VCaP (cell line): ENCODE measurements around the gene HOXD13.

Source experiments
- H3K27ac ChIP-seq: fragments of 450-650 bp; 2 replicates; pipeline ENCODE4 v1.5.1; 2017
- TF ChIP-seq, protein P1 (sequence below): fragments of 450-650 bp; conservative IDR thresholded peaks from 2 replicates; pipeline ENCODE4 v1.5.1; 2017; ENCODE audit warnings: mild to moderate bottlenecking, moderate library complexity

Gene HOXD13

DNA sequence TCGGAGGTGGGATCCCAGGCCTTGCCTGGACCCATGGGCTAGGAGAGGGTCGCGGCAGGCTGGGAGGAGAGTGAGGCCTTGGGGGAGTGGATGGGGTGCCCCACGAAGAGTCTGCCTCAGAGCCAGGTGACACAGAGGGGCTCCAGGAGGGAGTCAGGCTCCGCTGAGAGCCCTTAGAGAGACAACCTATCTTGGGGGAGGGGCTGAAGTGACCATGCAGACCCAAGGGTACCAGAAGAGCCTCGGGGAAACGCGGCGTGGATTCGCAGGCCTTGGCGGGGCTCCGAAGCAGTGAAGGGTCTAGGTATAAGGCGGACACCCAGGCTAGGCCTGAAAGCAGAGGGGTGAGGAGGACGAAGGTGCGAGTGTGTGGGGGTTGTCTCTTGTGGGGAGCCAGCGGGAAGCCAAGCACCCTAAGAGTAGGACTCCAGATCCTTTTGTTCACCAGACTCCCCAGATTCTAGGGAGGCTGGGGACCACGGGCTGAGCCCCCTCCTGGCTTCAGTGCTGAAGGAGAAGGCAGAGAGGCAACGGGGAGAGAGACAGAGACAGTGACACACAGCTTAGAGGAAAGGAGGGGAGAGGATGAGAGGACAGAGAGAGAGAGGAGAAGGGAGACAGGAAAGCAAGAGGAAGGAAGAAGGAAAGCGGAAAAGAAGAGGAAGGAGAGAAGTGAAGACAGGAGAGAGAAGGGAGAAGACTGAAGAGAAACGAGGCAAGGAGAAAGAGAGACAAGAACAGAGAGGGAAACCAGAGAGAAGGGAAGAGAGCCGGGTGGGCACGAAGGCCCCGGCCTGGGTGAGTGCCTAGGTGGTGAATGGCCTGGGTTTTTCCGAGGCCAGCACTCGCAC, 13.4 kb downstream of the HOXD13 start:
- TF ChIP-seq, protein P1, sequence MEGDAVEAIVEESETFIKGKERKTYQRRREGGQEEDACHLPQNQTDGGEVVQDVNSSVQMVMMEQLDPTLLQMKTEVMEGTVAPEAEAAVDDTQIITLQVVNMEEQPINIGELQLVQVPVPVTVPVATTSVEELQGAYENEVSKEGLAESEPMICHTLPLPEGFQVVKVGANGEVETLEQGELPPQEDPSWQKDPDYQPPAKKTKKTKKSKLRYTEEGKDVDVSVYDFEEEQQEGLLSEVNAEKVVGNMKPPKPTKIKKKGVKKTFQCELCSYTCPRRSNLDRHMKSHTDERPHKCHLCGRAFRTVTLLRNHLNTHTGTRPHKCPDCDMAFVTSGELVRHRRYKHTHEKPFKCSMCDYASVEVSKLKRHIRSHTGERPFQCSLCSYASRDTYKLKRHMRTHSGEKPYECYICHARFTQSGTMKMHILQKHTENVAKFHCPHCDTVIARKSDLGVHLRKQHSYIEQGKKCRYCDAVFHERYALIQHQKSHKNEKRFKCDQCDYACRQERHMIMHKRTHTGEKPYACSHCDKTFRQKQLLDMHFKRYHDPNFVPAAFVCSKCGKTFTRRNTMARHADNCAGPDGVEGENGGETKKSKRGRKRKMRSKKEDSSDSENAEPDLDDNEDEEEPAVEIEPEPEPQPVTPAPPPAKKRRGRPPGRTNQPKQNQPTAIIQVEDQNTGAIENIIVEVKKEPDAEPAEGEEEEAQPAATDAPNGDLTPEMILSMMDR = no peak
- no peak overlapping the region for H3K27ac ChIP-seq

DNA sequence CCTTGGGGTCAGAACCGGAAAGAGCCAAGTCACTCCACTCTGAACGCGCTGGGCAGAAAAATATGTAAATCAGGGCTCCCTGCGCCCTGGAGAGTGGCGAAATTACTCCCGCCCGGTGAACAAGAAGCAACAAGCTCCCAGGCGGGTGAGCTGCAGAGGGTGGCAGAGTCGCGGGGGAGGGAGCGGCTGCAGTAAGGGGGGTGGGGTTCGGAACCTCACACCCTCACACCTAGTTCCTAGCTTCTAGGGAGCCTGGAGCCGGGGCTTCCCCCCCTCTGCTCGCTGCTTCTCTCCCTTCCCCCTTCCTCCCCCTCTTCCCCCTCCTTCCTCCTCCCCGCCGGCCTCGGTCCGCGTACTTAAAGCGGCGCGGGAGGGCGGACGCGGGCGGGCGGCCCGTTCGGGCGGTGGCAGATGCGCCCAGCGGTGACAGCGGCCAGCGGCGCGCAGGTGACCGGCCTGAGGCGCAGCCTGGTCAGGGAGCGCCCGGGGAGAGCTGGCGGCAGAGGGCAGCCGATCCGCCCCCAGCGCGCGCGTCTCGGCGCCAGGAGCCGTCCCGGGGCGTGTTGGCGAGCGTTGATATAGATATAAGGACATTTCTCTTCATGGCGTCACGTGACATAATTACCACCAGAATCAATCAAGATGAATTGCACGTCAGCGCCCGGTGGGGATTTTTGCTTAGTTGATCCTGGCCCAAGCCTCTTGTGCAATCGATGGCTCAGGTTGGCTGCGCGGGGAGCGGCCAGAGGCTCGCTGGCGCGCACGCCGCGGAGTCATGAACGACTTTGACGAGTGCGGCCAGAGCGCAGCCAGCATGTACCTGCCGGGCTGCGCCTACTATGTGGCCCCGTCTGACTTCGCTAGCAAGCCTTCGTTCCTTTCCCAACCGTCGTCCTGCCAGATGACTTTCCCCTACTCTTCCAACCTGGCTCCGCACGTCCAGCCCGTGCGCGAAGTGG, 14.3 kb downstream of the HOXD13 start, which contains the start of gene HOXD11:
TSS of gene HOXD11 (plus strand) at position 700 of the 959 bp plus-strand sequence. CDS start at position 776, 76 bp downstream.
- H3K27ac ChIP-seq = no peak within 1 kb of the TSS

DNA sequence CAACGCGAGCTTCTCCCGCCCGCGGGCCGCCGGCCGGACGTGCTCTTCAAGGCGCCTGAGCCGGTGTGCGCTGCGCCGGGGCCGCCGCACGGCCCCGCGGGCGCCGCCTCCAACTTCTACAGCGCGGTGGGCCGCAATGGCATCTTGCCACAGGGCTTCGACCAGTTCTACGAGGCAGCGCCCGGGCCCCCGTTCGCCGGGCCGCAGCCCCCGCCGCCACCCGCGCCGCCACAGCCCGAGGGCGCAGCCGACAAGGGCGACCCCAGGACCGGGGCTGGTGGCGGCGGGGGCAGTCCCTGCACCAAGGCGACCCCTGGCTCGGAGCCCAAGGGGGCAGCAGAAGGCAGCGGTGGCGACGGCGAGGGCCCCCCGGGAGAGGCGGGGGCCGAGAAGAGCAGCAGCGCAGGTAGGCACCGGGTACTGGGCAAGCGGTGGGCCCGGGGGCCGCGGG, 15.2 kb downstream of the HOXD13 start:
- TF ChIP-seq, protein P1 = no peak
- no peak overlapping the region for H3K27ac ChIP-seq

More for the DNA sequence above, 14.3 kb downstream of the HOXD13 start, which contains the start of gene HOXD11:
- TF ChIP-seq, protein P1 = peak; percentile 6; the same call in 1 of the 2 replicates

DNA sequence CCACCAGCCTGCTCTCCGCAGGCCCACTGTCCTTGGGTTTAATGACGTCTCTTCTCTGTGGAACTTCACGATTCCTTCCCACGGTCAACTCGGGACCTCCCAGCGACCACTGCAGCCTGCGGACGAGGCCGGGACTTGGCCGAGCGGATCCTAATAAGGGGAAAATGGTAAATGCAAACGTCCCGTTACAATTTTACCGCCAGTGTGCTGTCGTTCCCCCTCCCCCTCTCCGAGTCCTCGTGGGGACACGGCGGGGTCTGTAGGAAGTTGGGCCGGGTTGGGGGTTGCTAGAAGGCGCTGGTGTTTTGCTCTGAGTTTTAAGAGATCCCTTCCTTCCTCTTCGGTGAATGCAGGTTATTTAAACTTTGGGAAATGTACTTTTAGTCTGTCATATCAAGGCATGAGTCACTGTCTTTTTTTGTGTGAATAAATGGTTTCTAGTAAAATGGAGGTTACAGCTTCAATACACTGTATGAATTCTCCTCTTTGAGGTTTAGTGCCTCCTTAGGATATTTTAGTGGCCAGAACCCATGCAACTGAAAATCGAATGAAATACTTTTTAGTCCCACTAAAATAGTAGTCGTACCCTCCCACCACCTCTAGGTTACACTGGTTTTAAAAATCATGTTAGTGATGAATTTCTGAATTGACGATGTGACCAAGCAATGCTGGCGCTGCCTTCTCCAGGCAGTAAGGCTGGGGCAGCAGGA, 16.8 kb downstream of the HOXD13 start:
- TF ChIP-seq, protein P1 = no peak
- no peak overlapping the region for H3K27ac ChIP-seq

DNA sequence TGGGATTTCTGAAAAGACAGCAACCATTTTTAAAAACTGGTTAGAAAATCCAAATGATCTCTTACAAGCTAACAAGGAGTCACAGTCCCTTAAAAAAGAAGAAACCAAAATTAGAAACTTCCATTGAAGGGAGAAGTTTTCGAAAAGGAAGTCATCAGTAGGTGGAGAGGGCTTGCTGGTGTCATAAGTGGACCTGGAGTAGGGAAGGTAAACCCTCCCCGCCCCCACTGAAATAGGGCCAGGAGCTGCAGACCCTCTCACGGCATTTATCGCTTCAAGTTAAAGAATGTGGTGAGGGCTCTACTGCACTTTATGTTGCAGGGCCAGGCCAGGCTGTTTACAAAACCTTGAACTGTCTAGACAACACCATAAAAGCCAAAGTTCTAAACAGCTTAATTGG, 17.4 kb downstream of the HOXD13 start:
- no peak overlapping the region for H3K27ac ChIP-seq
- TF ChIP-seq, protein P1 = no peak

DNA sequence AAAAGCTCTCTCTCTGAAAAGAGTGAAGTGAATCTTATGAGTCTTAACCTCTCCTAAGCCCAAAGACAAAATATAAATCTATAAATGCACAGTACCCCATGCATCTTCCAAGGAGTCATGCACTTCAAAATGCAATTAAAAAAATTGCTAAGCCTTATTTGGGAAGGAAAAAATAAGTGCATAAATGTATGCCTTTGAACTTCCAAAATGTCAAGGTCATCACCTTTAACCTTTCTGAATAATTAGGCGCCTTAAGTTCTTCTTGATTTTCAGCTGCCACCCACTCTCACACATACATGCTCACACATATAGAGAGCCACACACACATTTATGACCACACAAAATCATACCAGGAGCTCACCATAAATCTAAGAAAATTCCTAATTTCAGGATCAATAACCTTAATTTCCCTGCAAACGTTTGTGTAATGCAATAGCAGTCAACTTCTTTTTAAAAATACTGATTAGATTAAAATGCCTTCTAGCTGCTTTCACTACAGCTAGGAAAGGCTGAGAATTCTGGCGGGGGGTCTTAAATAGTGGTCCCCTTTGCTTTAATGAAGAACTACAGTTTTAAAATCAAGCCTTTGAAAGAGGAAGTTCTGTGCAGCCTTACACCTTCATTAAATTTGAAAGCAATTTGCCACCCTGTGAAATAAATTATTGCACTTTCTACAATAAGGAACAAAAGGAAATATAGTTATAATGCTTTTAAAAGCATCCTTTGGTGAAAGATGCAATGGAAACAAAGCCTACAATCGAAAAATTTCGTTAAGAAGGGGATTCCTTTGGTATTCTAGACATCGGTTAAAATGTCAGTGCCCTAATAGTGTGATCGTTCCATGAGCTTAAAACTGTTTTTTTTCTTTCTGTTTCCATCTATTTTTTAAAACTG, 18.1 kb downstream of the HOXD13 start:
- TF ChIP-seq, protein P1 = no peak
- H3K27ac ChIP-seq = no peak overlapping the region
